Nephron (organoid): ENCODE data around the gene MCL1.
A peak's percentile ranks its signal among the peaks of the same experiment; 100 is the strongest.

Source experiments
- H3K27ac Mint-ChIP-seq, 3 experiments: 2 replicates each; pipeline ENCODE4 v1.8.0; 2020; ENCODE audit warnings: mixed read lengths in 3 of 3, mild to moderate bottlenecking in 2 of 3, moderate library complexity in 1 of 3
- H3K27me3 Mint-ChIP-seq: 2 replicates; pipeline ENCODE4 v1.8.0; 2021; ENCODE audit warnings: low read depth, mild to moderate bottlenecking, moderate library complexity, mixed read lengths
- H3K36me3 Mint-ChIP-seq: 2 replicates; pipeline ENCODE4 v1.8.0; 2020; ENCODE audit warnings: low read depth, mixed read lengths
- H3K4me1 Mint-ChIP-seq: 2 replicates; pipeline ENCODE4 v1.8.0; 2020; ENCODE audit warnings: mixed read lengths
- H3K4me3 Mint-ChIP-seq, 3 experiments: 2 replicates each; pipeline ENCODE4 v1.8.0; 2020; ENCODE audit warnings: mild to moderate bottlenecking in 3 of 3, mixed read lengths in 3 of 3, moderate library complexity in 2 of 3
- H3K9me3 Mint-ChIP-seq: 2 replicates; pipeline ENCODE4 v1.8.0; 2020; ENCODE audit warnings: mixed read lengths
- TF ChIP-seq, protein P1 (sequence below), 3 experiments: fragments of 200-600 bp; sonication (generic); IDR thresholded peaks; one replicate each; pipeline ENCODE4 v1.5.0; 2021; ENCODE audit warnings: antibody characterized with exemption in 3 of 3; ENCODE audit not compliant: unreplicated experiment in 3 of 3

MCL1 gene

GRCh38 chr1:150535511-150536287 is 43.7 kb downstream of the MCL1 start:
- Mint-ChIP-seq H3K9me3 (no peaks in the 10 kb centered on the region), H3K4me3 (no peak overlapping the region), H3K27me3 (peaks cover 3% of the 10 kb centered on the region), H3K36me3 (no peaks in the 10 kb centered on the region), H3K4me1 (peaks cover 25% of the 10 kb centered on the region), H3K27ac (no peak overlapping the region)
- TF ChIP-seq, protein P1, sequence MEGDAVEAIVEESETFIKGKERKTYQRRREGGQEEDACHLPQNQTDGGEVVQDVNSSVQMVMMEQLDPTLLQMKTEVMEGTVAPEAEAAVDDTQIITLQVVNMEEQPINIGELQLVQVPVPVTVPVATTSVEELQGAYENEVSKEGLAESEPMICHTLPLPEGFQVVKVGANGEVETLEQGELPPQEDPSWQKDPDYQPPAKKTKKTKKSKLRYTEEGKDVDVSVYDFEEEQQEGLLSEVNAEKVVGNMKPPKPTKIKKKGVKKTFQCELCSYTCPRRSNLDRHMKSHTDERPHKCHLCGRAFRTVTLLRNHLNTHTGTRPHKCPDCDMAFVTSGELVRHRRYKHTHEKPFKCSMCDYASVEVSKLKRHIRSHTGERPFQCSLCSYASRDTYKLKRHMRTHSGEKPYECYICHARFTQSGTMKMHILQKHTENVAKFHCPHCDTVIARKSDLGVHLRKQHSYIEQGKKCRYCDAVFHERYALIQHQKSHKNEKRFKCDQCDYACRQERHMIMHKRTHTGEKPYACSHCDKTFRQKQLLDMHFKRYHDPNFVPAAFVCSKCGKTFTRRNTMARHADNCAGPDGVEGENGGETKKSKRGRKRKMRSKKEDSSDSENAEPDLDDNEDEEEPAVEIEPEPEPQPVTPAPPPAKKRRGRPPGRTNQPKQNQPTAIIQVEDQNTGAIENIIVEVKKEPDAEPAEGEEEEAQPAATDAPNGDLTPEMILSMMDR (IDR thresholded peaks at IDR 0.05; ENCODE audit: unreplicated experiment in 3 of 3) = no peak

- no peak overlapping the region for H3K4me3 Mint-ChIP-seq
- no peaks in the 10 kb centered on the region for H3K36me3 Mint-ChIP-seq
- no peaks in the 10 kb centered on the region for H3K9me3 Mint-ChIP-seq
- no peak overlapping the region for H3K27ac Mint-ChIP-seq
- H3K27me3 Mint-ChIP-seq = peaks cover 3% of the 10 kb centered on the region
- TF ChIP-seq, protein P1 (IDR thresholded peaks at IDR 0.05; ENCODE audit: unreplicated experiment in 3 of 3) = no peak
- peaks cover 28% of the 10 kb centered on the region for H3K4me1 Mint-ChIP-seq
Measured at GRCh38 chr1:150534002-150534401, 45.4 kb downstream of the MCL1 start.

- H3K27ac Mint-ChIP-seq = peak overlapping the region; percentile 80 to 85 (median 83)
- H3K9me3 Mint-ChIP-seq = no peaks in the 10 kb centered on the region
- TF ChIP-seq, protein P1 (IDR thresholded peaks at IDR 0.05; ENCODE audit: unreplicated experiment in 3 of 3) = no peak
- no peaks in the 10 kb centered on the region for H3K36me3 Mint-ChIP-seq
- H3K27me3 Mint-ChIP-seq = no peaks in the 10 kb centered on the region
- H3K4me3 Mint-ChIP-seq = no peak overlapping the region
- peaks cover 28% of the 10 kb centered on the region for H3K4me1 Mint-ChIP-seq
Measured at GRCh38 chr1:150532860-150533259, 46.5 kb downstream of the MCL1 start.

- Mint-ChIP-seq H3K9me3 (no peaks in the 10 kb centered on the region), H3K4me1 (peaks cover 22% of the 10 kb centered on the region), H3K36me3 (no peaks in the 10 kb centered on the region), H3K27me3 (no peaks in the 10 kb centered on the region), H3K4me3 (no peak overlapping the region), H3K27ac (peak overlapping the region in 1 of 3 experiments; percentile 30)
- TF ChIP-seq, protein P1 (IDR thresholded peaks at IDR 0.05; ENCODE audit: unreplicated experiment in 3 of 3) = no peak
Measured at GRCh38 chr1:150530491-150531159, 48.8 kb downstream of the MCL1 start.

DNA sequence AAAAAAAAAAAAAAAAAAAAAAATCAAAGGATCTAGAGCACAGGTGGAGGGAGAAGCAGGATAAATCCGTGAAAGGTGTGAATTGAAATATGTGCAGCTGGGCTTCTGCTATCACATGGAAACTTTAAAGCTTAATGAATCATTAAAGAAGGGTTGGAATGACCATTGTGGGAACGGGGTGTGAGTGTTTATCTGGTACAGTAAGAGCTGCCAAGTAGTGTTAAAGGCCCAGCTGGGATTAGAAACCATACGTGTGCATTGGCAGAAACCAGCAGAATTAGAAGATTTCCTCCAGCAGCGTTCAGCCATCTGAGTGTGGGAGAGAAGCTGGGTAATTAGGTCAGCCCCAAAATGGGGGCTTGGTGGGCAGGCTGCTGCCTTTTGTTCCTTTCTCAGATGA is 50.4 kb downstream of the MCL1 start:
- H3K27ac Mint-ChIP-seq = no peak overlapping the region
- no peak overlapping the region for H3K4me3 Mint-ChIP-seq
- TF ChIP-seq, protein P1 (IDR thresholded peaks at IDR 0.05; ENCODE audit: unreplicated experiment in 3 of 3) = no peak
- no peaks in the 10 kb centered on the region for H3K36me3 Mint-ChIP-seq
- no peaks in the 10 kb centered on the region for H3K27me3 Mint-ChIP-seq
- H3K4me1 Mint-ChIP-seq = peaks cover 17% of the 10 kb centered on the region
- H3K9me3 Mint-ChIP-seq = no peaks in the 10 kb centered on the region
